HG03565 (cell line): ENCODE results near the gene GTF2A1L.
"Not testable (repeated sequence)": the region's sequence is repeated elsewhere in the genome, so short reads cannot be mapped to it uniquely, and the experiment has no call there.

Source experiments
- ATAC-seq: cut with Tn5 transposase; IDR thresholded peaks from one replicate; pipeline ENCODE4 v1.9.1; 2021; ENCODE audit warnings: mild to moderate bottlenecking, moderate library complexity; ENCODE audit not compliant: unreplicated experiment

GTF2A1L gene

GRCh38 chr2:48695991-48696390 is 78.3 kb downstream of the GTF2A1L start:
- no peak for ATAC-seq

GRCh38 chr2:48696881-48697280 is 79.2 kb downstream of the GTF2A1L start:
- no peak for ATAC-seq

- ATAC-seq: no peak
Measured at GRCh38 chr2:48699348-48699930, 81.8 kb downstream of the GTF2A1L start.

- ATAC-seq: not testable (repeated sequence)
Measured at GRCh38 chr2:48703621-48704020, 86.0 kb downstream of the GTF2A1L start.

DNA sequence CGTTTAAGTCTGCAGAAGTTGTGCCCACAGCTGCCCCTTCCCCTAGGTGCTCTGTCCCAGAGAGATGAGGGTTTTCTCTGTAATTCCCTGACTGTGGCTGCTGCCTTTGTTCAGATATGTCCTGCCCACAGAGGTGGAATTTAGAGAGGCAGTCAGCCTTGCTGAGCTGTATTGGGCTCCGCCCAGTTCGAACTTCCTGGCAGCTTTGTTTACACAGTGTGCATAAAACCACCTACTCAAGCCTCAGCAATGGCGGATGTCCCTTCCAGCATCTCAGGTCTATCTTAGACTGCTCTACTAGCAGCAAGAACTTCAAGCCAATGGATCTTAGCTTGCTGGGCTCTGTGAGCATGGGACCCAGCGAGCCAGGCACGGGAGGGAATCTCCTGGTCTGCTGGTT is 89.8 kb downstream of the GTF2A1L start:
- ATAC-seq: no peak

- no peak for ATAC-seq
Measured at GRCh38 chr2:48709096-48710034, 91.7 kb downstream of the GTF2A1L start.

DNA sequence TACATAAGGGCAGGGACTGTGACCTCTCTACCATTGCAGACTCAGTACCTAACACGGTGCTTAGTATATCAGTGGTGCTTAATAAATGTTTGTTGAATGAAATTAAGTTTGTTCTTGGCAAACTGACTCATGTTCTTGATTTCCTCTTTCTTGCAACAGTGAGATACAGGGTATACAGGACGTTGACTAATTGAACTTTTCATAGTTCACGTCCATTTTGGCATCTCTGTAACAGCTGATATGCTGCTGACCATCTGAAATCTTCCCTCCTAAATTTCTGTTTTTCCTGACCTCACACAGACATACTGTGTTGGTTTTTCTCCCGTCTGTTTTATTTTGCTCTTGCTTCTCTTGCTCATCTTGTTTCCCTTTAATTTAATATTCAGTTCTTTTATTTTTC is 93.7 kb downstream of the GTF2A1L start:
- no peak for ATAC-seq

DNA sequence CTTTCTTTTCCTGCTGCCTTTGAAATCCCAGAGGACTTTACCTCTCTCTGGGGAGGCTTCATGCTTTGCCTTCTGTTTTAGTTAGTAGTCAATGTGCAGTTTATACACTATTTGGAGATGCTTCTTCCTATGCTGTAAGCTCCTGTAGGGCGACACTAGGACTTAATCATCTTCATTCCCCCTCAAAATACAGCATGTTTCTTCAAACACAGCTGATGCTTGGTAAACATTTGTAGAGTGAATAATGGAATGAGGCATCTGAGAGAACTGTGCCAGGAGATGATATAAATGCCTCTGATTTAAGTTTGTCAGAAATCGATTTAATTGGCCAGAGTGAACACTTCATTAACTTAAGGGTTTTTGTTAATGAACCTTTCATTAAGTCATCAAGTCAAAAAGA is 94.5 kb downstream of the GTF2A1L start:
- ATAC-seq: no peak

- no peak for ATAC-seq
Measured at GRCh38 chr2:48713647-48714046, 96.0 kb downstream of the GTF2A1L start.

DNA sequence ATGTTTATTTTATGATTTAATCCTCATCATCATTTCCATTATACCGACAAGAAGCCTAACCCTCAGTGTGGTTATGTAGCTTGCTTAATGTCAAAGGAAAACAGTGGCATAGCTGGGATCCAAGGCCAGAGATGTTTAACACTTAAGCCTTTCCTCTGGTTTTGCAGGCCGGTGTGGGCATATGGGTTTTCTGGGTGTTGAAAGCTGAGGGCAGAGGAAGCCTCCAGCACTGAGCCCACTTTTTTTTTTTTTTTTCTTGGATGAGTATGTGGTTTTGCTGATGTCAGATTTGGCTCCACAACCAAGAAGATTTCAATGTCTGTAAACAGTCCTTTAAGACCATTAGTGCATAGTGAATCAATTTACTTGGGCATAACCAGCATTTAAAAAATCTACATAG is 96.6 kb downstream of the GTF2A1L start:
- ATAC-seq: no peak

GRCh38 chr2:48715042-48715899 is 97.6 kb downstream of the GTF2A1L start:
- no peak for ATAC-seq

- ATAC-seq: no peak
Measured at GRCh38 chr2:48715956-48716355, 98.3 kb downstream of the GTF2A1L start.

DNA sequence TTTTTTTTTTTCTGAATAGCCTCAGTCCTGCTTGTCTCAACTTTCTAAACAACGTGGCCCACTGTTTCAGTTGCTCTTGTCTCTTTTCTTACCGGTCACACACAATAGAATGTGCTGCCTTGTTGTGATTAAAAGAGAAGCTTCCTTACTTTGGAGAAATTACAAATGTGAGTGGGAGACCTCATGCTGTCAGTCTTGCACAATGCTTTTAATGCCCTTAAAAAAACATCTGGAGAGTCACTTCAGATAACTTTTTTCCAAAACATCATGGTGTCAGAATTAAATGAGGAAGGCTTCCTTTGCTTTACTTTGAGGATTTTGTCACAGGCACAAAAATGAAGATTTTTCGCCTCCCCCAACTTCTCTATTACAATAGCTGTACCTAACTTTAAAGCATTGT is 100.2 kb downstream of the GTF2A1L start:
- no peak for ATAC-seq

GRCh38 chr2:48719480-48720177 is 102.0 kb downstream of the GTF2A1L start:
- no peak for ATAC-seq

- no peak for ATAC-seq
Measured at GRCh38 chr2:48721158-48721557, 103.5 kb downstream of the GTF2A1L start.

DNA sequence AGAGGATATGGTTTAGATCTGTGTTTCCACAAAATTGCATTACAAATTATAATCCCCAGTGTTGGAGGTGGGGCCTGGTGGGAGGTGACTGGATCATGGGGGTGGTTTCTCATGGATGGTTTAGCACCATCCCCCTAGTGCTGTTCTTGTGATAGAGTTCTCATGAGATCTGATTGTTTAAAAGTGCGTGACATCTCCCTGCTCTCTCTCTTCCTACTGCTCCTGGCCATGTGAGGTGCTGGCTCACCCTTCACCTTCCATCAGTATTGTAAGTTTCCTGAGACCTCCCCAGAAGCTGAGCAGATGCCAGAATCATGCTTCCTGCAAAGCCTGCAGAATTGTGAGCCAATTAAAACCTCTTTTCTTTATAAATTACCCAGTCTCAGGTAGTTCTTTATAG is 104.7 kb downstream of the GTF2A1L start:
- ATAC-seq: no peak

GRCh38 chr2:48723129-48723528 is 105.5 kb downstream of the GTF2A1L start:
- ATAC-seq: no peak

GRCh38 chr2:48724278-48724677 is 106.6 kb downstream of the GTF2A1L start:
- ATAC-seq: no peak

GRCh38 chr2:48725696-48726494 is 108.2 kb downstream of the GTF2A1L start:
- no peak for ATAC-seq

DNA sequence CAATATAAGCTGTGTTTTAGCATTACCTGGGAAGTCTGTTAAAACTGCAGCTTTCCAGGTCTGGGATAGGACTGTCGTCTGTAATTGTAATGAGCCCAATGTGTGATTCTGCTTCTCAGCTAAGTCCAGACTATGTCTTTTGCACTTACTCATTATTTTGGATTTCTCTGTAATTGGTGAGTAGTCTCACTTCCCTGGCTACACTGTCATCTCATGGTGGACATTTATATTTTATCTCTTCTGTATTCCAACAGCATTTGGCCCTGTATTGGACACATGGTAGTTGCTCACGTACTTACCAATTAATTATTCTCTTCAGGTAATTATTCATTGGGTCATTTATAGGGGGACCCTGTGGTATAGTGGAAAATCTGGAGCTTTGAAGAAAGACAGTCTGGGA is 109.9 kb downstream of the GTF2A1L start:
- no peak for ATAC-seq
